H1 (cell line): ENCODE measurements around the gene AQP7. TPM values are rescaled to one million over a fixed set of nuclear protein-coding genes. Genes with fewer than 3 reads are reported as not detected.

Source experiments
- RAD21 ChIP-seq, 2 experiments: IDR thresholded peaks in 1 of 2; conservative IDR thresholded peaks in 1 of 2; 2 replicates each; pipeline ENCODE4 v1.6.1; 2011; ENCODE audit warnings: low read depth in 2 of 2, low read length in 2 of 2, improper control_type of control experiment in 1 of 2, inconsistent platforms in 1 of 2, mild to moderate bottlenecking in 1 of 2, moderate library complexity in 1 of 2
- SP4 ChIP-seq: IDR thresholded peaks from 2 replicates; pipeline ENCODE4 v1.6.1; 2012; ENCODE audit warnings: low read length, inconsistent platforms
- polyA plus RNA-seq, 7 experiments: library from polyadenylated mRNA; depleted of rRNA in 3 of 7; stranded (reverse) in 5 of 7; unstranded in 2 of 7; fragments of >200 nt in 5 of 7; fragments of 200-250 nt in 2 of 7; gene quantifications; 1 replicate in 5 of 7; 2 replicates in 1 of 7; 4 replicates in 1 of 7; pipeline versions ENCODE4 v1.2.1 to v1.2.3, GENCODE V29; 2011 to 2013; ENCODE audit warnings: missing spikeins in 2 of 7, mixed read lengths in 2 of 7
- total RNA-seq: library from RNA; stranded (reverse); fragmentation: NEBNext Ultra II Directional; extraction: Animal tissue kit (Norgen Biotek cat#: 25700); gene quantifications from 2 replicates; pipeline ENCODE4 v1.2.1, GENCODE V29; 2021

The AQP7 gene
- total and polyA plus RNA-seq, 2 of the 8 experiments (the other 6 are each of a cell fraction or from before 2014, with no cell fraction given): not detected

- TF ChIP-seq SP4 (no peak), RAD21 (IDR thresholded peaks at IDR 0.05 in 1 of 2, conservative IDR thresholded peaks at IDR 0.05 in 1 of 2; ENCODE audit: low read depth in 2 of 2, low read length in 2 of 2) (no peak)
Measured at GRCh38 chr9:33437205-33437604, 34.8 kb upstream of the AQP7 start (continued).
